ENCODE data around the gene LRP4. TPM values are rescaled to one million over a fixed set of nuclear protein-coding genes. Genes with fewer than 3 reads are reported as not detected.

LRP4 gene
- total and polyA plus RNA-seq, 2 donors (not counting 1 experiment from before 2014, with no cell fraction given), result 1.3 to 2.9 TPM

DNA sequence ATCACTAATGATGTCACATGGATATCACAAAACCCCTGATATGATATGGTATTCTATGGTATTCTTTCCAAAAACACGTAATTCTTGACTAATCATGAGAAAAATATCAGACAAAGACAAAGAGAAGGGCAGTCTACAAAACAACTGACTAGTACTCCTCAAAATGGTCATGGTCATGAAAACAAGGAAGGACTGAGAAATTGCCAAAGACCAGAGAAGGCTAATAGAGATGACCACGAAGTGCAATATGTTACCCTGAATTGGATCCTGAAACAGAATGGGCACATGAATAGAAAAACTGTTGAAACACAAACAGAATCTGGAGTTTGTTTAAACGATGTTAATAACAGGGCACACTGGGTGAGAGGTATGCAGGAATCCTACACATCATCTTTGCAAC lies 82.5 kb downstream of the LRP4 start:
- Histone ChIP-seq H3K79me2 (ENCODE audit: control insufficient read depth, insufficient read depth, low read length) (peaks cover 95% of the 10 kb centered on the region), H3K4me3 (replicated peaks in 1 of 4; ENCODE audit: control extremely low read depth in 1 of 4, insufficient read depth in 1 of 4, low read depth in 3 of 4, low read length in 4 of 4) (no peak overlapping the region), H3K9ac (ENCODE audit: insufficient read depth, low read length) (no peak overlapping the region), H3K27me3 (ENCODE audit: control insufficient read depth, insufficient read depth, low read length) (no peaks in the 10 kb centered on the region), H3K27ac (ENCODE audit: insufficient read depth, low read length) (no peak overlapping the region), H3K9me3 (ENCODE audit: control insufficient read depth, insufficient read depth, low read depth, low read length) (no peaks in the 10 kb centered on the region), H3K36me3 (ENCODE audit: control insufficient read depth, insufficient read depth, low read length) (no peaks in the 10 kb centered on the region), H2AFZ (ENCODE audit: low read length) (no peak overlapping the region), H4K20me1 (ENCODE audit: control insufficient read depth, extremely low read depth, insufficient read depth, low read length) (no peaks in the 10 kb centered on the region), H3K4me1 (ENCODE audit: control insufficient read depth, extremely low read depth, insufficient read depth, low read length) (no peaks in the 10 kb centered on the region), H3K4me2 (ENCODE audit: extremely low read depth, insufficient read depth, low read length) (no peak overlapping the region)
- DNase-seq (ENCODE audit: low read depth in 2 of 2), result no peak
- no peak for TF ChIP-seq EZH2 (IDR thresholded peaks at IDR 0.05; ENCODE audit: low read length, missing control alignments)
- TF ChIP-seq, protein P1, sequence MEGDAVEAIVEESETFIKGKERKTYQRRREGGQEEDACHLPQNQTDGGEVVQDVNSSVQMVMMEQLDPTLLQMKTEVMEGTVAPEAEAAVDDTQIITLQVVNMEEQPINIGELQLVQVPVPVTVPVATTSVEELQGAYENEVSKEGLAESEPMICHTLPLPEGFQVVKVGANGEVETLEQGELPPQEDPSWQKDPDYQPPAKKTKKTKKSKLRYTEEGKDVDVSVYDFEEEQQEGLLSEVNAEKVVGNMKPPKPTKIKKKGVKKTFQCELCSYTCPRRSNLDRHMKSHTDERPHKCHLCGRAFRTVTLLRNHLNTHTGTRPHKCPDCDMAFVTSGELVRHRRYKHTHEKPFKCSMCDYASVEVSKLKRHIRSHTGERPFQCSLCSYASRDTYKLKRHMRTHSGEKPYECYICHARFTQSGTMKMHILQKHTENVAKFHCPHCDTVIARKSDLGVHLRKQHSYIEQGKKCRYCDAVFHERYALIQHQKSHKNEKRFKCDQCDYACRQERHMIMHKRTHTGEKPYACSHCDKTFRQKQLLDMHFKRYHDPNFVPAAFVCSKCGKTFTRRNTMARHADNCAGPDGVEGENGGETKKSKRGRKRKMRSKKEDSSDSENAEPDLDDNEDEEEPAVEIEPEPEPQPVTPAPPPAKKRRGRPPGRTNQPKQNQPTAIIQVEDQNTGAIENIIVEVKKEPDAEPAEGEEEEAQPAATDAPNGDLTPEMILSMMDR (conservative IDR thresholded peaks at IDR 0.05 in 1 of 2, IDR thresholded peaks at IDR 0.05 in 1 of 2; ENCODE audit: low read depth in 1 of 2, low read length in 2 of 2), result no peak

DNA sequence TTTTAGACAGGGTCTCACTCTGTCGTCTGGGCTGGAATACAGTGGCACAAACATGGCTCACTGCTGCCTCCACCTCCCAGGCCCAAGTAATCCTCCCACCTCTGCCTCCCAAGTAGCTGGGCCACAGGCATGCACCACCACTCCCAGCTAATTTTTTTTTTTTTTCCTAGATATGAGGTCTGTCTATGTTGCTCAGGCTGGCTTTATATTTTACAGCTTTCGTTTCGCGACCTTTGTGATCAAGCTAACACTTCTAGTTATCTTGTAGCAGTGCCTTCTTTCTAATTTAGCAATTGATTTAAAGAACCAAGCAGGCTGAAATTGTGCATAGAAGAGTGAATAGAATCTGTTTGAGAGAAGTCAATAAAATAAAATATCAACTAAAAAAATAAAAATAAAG lies 83.5 kb downstream of the LRP4 start:
- Histone ChIP-seq H3K9me3 (ENCODE audit: control insufficient read depth, insufficient read depth, low read depth, low read length) (no peaks in the 10 kb centered on the region), H3K36me3 (ENCODE audit: control insufficient read depth, insufficient read depth, low read length) (no peaks in the 10 kb centered on the region), H4K20me1 (ENCODE audit: control insufficient read depth, extremely low read depth, insufficient read depth, low read length) (no peaks in the 10 kb centered on the region), H3K27me3 (ENCODE audit: control insufficient read depth, insufficient read depth, low read length) (no peaks in the 10 kb centered on the region), H2AFZ (ENCODE audit: low read length) (no peak overlapping the region), H3K4me2 (ENCODE audit: extremely low read depth, insufficient read depth, low read length) (no peak overlapping the region), H3K4me3 (replicated peaks in 1 of 4; ENCODE audit: control extremely low read depth in 1 of 4, insufficient read depth in 1 of 4, low read depth in 3 of 4, low read length in 4 of 4) (no peak overlapping the region), H3K9ac (ENCODE audit: insufficient read depth, low read length) (no peak overlapping the region), H3K27ac (ENCODE audit: insufficient read depth, low read length) (no peak overlapping the region), H3K4me1 (ENCODE audit: control insufficient read depth, extremely low read depth, insufficient read depth, low read length) (no peaks in the 10 kb centered on the region), H3K79me2 (ENCODE audit: control insufficient read depth, insufficient read depth, low read length) (peaks cover 93% of the 10 kb centered on the region)
- no peak for TF ChIP-seq EZH2 (IDR thresholded peaks at IDR 0.05; ENCODE audit: low read length, missing control alignments)
- TF ChIP-seq, protein P1 (conservative IDR thresholded peaks at IDR 0.05 in 1 of 2, IDR thresholded peaks at IDR 0.05 in 1 of 2; ENCODE audit: low read depth in 1 of 2, low read length in 2 of 2), result no peak
- DNase-seq (ENCODE audit: low read depth in 2 of 2), result no peak

DNA sequence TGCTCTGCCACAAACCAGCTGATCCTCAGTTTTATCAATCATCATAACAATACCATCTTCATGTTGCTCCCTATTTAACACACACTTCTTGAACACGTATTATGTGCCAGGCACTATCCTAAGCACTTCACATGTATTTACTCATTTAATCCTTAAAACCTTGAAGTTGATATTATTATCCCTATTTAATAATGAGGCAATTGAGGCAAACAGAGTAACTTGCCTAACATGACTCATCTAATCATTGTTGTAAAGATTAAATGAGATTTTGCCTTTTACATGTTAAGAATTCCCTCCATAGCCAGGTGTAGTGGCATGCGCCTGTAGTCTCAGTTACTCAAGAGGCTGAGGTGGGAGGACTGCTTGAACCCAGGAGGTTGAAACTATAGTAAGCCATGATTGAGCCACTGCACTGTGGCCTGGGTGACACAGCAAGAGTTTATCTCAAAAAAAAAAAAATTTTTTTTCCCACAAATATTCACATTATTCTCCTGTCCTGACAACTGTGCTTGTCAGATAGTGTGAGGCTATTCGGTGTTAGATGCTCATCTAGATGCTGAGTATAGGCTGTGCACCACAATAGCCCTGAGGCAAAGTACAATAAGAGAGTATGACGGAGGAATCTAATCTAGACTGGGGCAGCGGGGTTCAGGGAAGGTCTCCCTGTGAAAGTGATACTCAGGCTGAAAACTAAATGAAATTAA lies 85.7 kb downstream of the LRP4 start:
- Histone ChIP-seq H3K36me3 (ENCODE audit: control insufficient read depth, insufficient read depth, low read length) (no peaks in the 10 kb centered on the region), H4K20me1 (ENCODE audit: control insufficient read depth, extremely low read depth, insufficient read depth, low read length) (no peaks in the 10 kb centered on the region), H3K27me3 (ENCODE audit: control insufficient read depth, insufficient read depth, low read length) (no peaks in the 10 kb centered on the region)

More for the DNA sequence above, 85.7 kb downstream of the LRP4 start:
- no peak for TF ChIP-seq EZH2 (IDR thresholded peaks at IDR 0.05; ENCODE audit: low read length, missing control alignments)
- TF ChIP-seq, protein P1 (conservative IDR thresholded peaks at IDR 0.05 in 1 of 2, IDR thresholded peaks at IDR 0.05 in 1 of 2; ENCODE audit: low read depth in 1 of 2, low read length in 2 of 2), result no peak
- Histone ChIP-seq H3K9me3 (ENCODE audit: control insufficient read depth, insufficient read depth, low read depth, low read length) (no peaks in the 10 kb centered on the region), H3K4me3 (replicated peaks in 1 of 4; ENCODE audit: control extremely low read depth in 1 of 4, insufficient read depth in 1 of 4, low read depth in 3 of 4, low read length in 4 of 4) (no peak overlapping the region), H3K4me1 (ENCODE audit: control insufficient read depth, extremely low read depth, insufficient read depth, low read length) (peaks cover 5% of the 10 kb centered on the region), H2AFZ (ENCODE audit: low read length) (no peak overlapping the region), H3K9ac (ENCODE audit: insufficient read depth, low read length) (no peak overlapping the region), H3K4me2 (ENCODE audit: extremely low read depth, insufficient read depth, low read length) (no peak overlapping the region), H3K27ac (ENCODE audit: insufficient read depth, low read length) (no peak overlapping the region), H3K79me2 (ENCODE audit: control insufficient read depth, insufficient read depth, low read length) (peaks cover 92% of the 10 kb centered on the region)
- DNase-seq (ENCODE audit: low read depth in 2 of 2), result no peak
